Suprapubic skin (tissue), 4 donors: ENCODE measurements around the gene TFCP2L1. TPM values are rescaled to one million over a fixed set of nuclear protein-coding genes. Genes with fewer than 3 reads are reported as not detected.

Experiments used
- DNase-seq, 2 donors: peaks; one replicate each; pipeline ENCODE4 v3.0.0-alpha.2; 2019; ENCODE audit warnings: low spot score in 2 of 2
- H3K27ac ChIP-seq: fragments of 200-600 bp; sonication (generic); one replicate; pipeline ENCODE4 v1.5.1; 2019
- H3K27me3 ChIP-seq: fragments of 200-600 bp; sonication (generic); one replicate; pipeline ENCODE4 v1.5.1; 2019
- H3K36me3 ChIP-seq: fragments of 200-600 bp; sonication (generic); one replicate; pipeline ENCODE4 v1.5.1; 2019
- H3K4me1 ChIP-seq: fragments of 200-600 bp; sonication (generic); one replicate; pipeline ENCODE4 v1.5.1; 2019
- H3K4me3 ChIP-seq: fragments of 200-600 bp; sonication (generic); one replicate; pipeline ENCODE4 v1.5.1; 2019; ENCODE audit warnings: mild to moderate bottlenecking
- H3K9me3 ChIP-seq: fragments of 200-600 bp; sonication (generic); one replicate; pipeline ENCODE4 v1.5.1; 2019
- CTCF ChIP-seq, 2 donors: fragments of 200-600 bp in 1 of 2; fragments of 450-650 bp in 1 of 2; sonication (generic) in 1 of 2; IDR thresholded peaks; one replicate each; pipeline ENCODE4 v1.5.1; 2016 to 2019; ENCODE audit warnings: antibody characterized with exemption in 2 of 2, mild to moderate bottlenecking in 1 of 2, moderate library complexity in 1 of 2
- EP300 ChIP-seq: sonication (generic); formaldehyde crosslinking; IDR thresholded peaks from one replicate; pipeline ENCODE4 v1.6.1; 2017; ENCODE audit warnings: antibody characterized with exemption
- POLR2A ChIP-seq, 2 donors: fragments of 450-650 bp; IDR thresholded peaks; one replicate each; pipeline ENCODE4 v1.6.1; 2017; ENCODE audit warnings: antibody characterized with exemption in 2 of 2, mild to moderate bottlenecking in 2 of 2, moderate library complexity in 2 of 2
- POLR2AphosphoS5 ChIP-seq, 3 donors: sonication (generic); formaldehyde crosslinking; IDR thresholded peaks; one replicate each; pipeline ENCODE4 v1.6.1; 2017; ENCODE audit warnings: antibody characterized with exemption in 3 of 3
- WGBS: methylation state at CpG from one replicate; pipeline ENCODE4 v1.1.5; 2018; 5-methylcytosine and 5-hydroxymethylcytosine counted together
- total RNA-seq, 4 donors: library from RNA; depleted of rRNA; stranded (reverse); fragments of >200 nt; gene quantifications; one replicate each; pipeline ENCODE4 v1.1.0, GENCODE V29; 2016

The TFCP2L1 gene
- total RNA-seq, 4 donors from 2014 or later = 33.5 to 64.1 (median 52.7) TPM

- WGBS = 79% methylated on average over 8 of the region's 10 CpGs
- DNase-seq = no peak
- TF ChIP-seq POLR2A (IDR thresholded peaks at IDR 0.05) (no peak), POLR2AphosphoS5 (IDR thresholded peaks at IDR 0.05) (no peak), EP300 (no peak), CTCF (IDR thresholded peaks at IDR 0.05) (no peak)
- Histone ChIP-seq H3K9me3 (no peaks in the 10 kb centered on the region), H3K4me3 (no peak overlapping the region), H3K27ac (no peak overlapping the region), H3K4me1 (no peaks in the 10 kb centered on the region), H3K27me3 (no peaks in the 10 kb centered on the region), H3K36me3 (no peaks in the 10 kb centered on the region)
Observed at GRCh38 chr2:121205321-121205942, 79.6 kb downstream of the TFCP2L1 start.

GRCh38 chr2:121203591-121204249, 81.3 kb downstream of the TFCP2L1 start:
- no peaks in the 10 kb centered on the region for H3K9me3 ChIP-seq
- TF ChIP-seq CTCF (IDR thresholded peaks at IDR 0.05) = no peak
- no peak for TF ChIP-seq EP300
- no peak for TF ChIP-seq POLR2AphosphoS5 (IDR thresholded peaks at IDR 0.05)
- no peak for TF ChIP-seq POLR2A (IDR thresholded peaks at IDR 0.05)
- DNase-seq = no peak
- H3K36me3 ChIP-seq = no peaks in the 10 kb centered on the region
- H3K4me3 ChIP-seq = no peak overlapping the region
- H3K4me1 ChIP-seq = peaks cover under 1% of the 10 kb centered on the region
- no peak overlapping the region for H3K27ac ChIP-seq
- H3K27me3 ChIP-seq = no peaks in the 10 kb centered on the region
- 80% methylated on average over 10 of the region's 10 CpGs for WGBS

GRCh38 chr2:121202541-121203310, 82.3 kb downstream of the TFCP2L1 start:
- peaks cover 10% of the 10 kb centered on the region for H3K4me1 ChIP-seq
- 76% methylated on average over 8 of the region's 11 CpGs for WGBS
- H3K4me3 ChIP-seq = no peak overlapping the region
- no peak for DNase-seq
- H3K9me3 ChIP-seq = no peaks in the 10 kb centered on the region
- H3K27me3 ChIP-seq = no peaks in the 10 kb centered on the region
- H3K27ac ChIP-seq = no peak overlapping the region
- no peak for TF ChIP-seq POLR2A (IDR thresholded peaks at IDR 0.05)
- no peak for TF ChIP-seq POLR2AphosphoS5 (IDR thresholded peaks at IDR 0.05)
- TF ChIP-seq EP300 = no peak
- TF ChIP-seq CTCF (IDR thresholded peaks at IDR 0.05) = no peak
- H3K36me3 ChIP-seq = no peaks in the 10 kb centered on the region

- Histone ChIP-seq H3K9me3 (no peaks in the 10 kb centered on the region), H3K4me3 (no peak overlapping the region), H3K36me3 (no peaks in the 10 kb centered on the region), H3K27me3 (no peaks in the 10 kb centered on the region), H3K27ac (no peak overlapping the region), H3K4me1 (peaks cover 17% of the 10 kb centered on the region)
- WGBS = 90% methylated on average over 2 of the region's 3 CpGs
- TF ChIP-seq CTCF (IDR thresholded peaks at IDR 0.05) (no peak), EP300 (no peak), POLR2AphosphoS5 (IDR thresholded peaks at IDR 0.05) (no peak), POLR2A (IDR thresholded peaks at IDR 0.05) (no peak)
- DNase-seq = peak in 1 of 2 donors; percentile 22
Observed at GRCh38 chr2:121201796-121202195, 83.2 kb downstream of the TFCP2L1 start.
